Transverse colon (tissue), 4 donors: ENCODE measurements around the gene ZNF12. TPM values are rescaled to one million over a fixed set of nuclear protein-coding genes. Genes with fewer than 3 reads are reported as not detected.
A peak's percentile ranks its signal among the peaks of the same experiment; 100 is the strongest.

ENCODE experiments used
- DNase-seq: peaks from one replicate; pipeline ENCODE4 v3.0.0-alpha.2; 2019
- H3K27ac ChIP-seq, 4 donors: fragments of 200-600 bp; sonication (generic); 2 replicates each; pipeline ENCODE4 v1.5.1; 2016 to 2018; ENCODE audit warnings: inconsistent platforms in 4 of 4
- H3K27me3 ChIP-seq: fragments of 200-600 bp; sonication (generic); 2 replicates; pipeline ENCODE4 v1.5.1; 2017; ENCODE audit warnings: inconsistent platforms
- H3K36me3 ChIP-seq, 4 donors: fragments of 200-600 bp; sonication (generic); 2 replicates each; pipeline ENCODE4 v1.5.1; 2017 to 2019; ENCODE audit warnings: inconsistent platforms in 4 of 4
- H3K4me1 ChIP-seq, 4 donors: fragments of 200-600 bp; sonication (generic); 2 replicates each; pipeline ENCODE4 v1.5.1; 2017 to 2020; ENCODE audit warnings: inconsistent platforms in 4 of 4
- H3K4me3 ChIP-seq, 4 donors: fragments of 200-600 bp; sonication (generic); 1 replicate in 1 of 4; 2 replicates in 3 of 4; pipeline versions ENCODE4 v1.5.1 to v1.6.1; 2017 to 2019; ENCODE audit warnings: inconsistent platforms in 4 of 4
- H3K9me3 ChIP-seq, 2 donors: fragments of 200-600 bp; sonication (generic); 2 replicates each; pipeline ENCODE4 v1.5.1; 2017 to 2019; ENCODE audit warnings: inconsistent platforms in 2 of 2
- EP300 ChIP-seq: sonication (generic); formaldehyde crosslinking; IDR thresholded peaks from one replicate; pipeline ENCODE4 v1.6.1; 2017; ENCODE audit warnings: antibody characterized with exemption, low read depth
- POLR2A ChIP-seq: fragments of 450-650 bp; IDR thresholded peaks from one replicate; pipeline ENCODE4 v1.6.1; 2016; ENCODE audit warnings: antibody characterized with exemption, mild to moderate bottlenecking, moderate library complexity
- POLR2AphosphoS5 ChIP-seq, 3 donors: sonication (generic); formaldehyde crosslinking; IDR thresholded peaks; one replicate each; pipeline ENCODE4 v1.6.1; 2016; ENCODE audit warnings: antibody characterized with exemption in 3 of 3
- WGBS, 2 donors: methylation state at CpG; one replicate each; pipeline ENCODE4 v1.1.5; 2018; ENCODE audit warnings: low coverage in 1 of 2; 5-methylcytosine and 5-hydroxymethylcytosine counted together
- in situ Hi-C, 4 donors: fragments of 200-750 bp; cut with MboI; loops; one replicate each; pipeline versions ENCODE4 v1.15.0 to v1.15.1; 2017; ENCODE audit warnings: low sequenced_read_pairs in 3 of 4, low pct_ligation_motif_present in 1 of 4, low pct_unique_long_range_greater_than_20kb in 1 of 4
- intact Hi-C: fragments of 100-400 bp; cut with DNase I; formaldehyde crosslinking; loops from one replicate; pipeline ENCODE4 v1.15.1; 2023; ENCODE audit warnings: low total_unique reads
- total RNA-seq, 4 donors: library from RNA; depleted of rRNA; stranded (reverse); fragments of >200 nt; gene quantifications; one replicate each; pipeline ENCODE4 v1.1.0, GENCODE V29; 2016
- TF ChIP-seq, protein P1 (sequence below), 5 experiments: fragments of 200-600 bp in 3 of 5; fragments of 450-650 bp in 2 of 5; sonication (generic) in 3 of 5; IDR thresholded peaks; 1 replicate in 2 of 5; 2 replicates in 3 of 5; pipeline ENCODE4 v1.5.1; 2016 to 2017; ENCODE audit warnings: antibody characterized with exemption in 5 of 5, inconsistent platforms in 3 of 5, mild to moderate bottlenecking in 2 of 5, moderate library complexity in 1 of 5

ZNF12 gene
- total RNA-seq, 4 donors from 2014 or later: 17.5 to 171 (median 33.8) TPM

GRCh38 chr7:6700793-6701192 lies 6.0 kb downstream of the ZNF12 start:
- TF ChIP-seq POLR2A (no peak), EP300 (no peak), POLR2AphosphoS5 (IDR thresholded peaks at IDR 0.05) (no peak)
- TF ChIP-seq, protein P1, sequence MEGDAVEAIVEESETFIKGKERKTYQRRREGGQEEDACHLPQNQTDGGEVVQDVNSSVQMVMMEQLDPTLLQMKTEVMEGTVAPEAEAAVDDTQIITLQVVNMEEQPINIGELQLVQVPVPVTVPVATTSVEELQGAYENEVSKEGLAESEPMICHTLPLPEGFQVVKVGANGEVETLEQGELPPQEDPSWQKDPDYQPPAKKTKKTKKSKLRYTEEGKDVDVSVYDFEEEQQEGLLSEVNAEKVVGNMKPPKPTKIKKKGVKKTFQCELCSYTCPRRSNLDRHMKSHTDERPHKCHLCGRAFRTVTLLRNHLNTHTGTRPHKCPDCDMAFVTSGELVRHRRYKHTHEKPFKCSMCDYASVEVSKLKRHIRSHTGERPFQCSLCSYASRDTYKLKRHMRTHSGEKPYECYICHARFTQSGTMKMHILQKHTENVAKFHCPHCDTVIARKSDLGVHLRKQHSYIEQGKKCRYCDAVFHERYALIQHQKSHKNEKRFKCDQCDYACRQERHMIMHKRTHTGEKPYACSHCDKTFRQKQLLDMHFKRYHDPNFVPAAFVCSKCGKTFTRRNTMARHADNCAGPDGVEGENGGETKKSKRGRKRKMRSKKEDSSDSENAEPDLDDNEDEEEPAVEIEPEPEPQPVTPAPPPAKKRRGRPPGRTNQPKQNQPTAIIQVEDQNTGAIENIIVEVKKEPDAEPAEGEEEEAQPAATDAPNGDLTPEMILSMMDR (IDR thresholded peaks at IDR 0.05): no peak
- peaks cover 9 to 77% (median 39%) of the 10 kb centered on the region in 4 donors for H3K36me3 ChIP-seq
- in situ Hi-C loops (no loop called here), intact Hi-C loops (no loop called here)
- H3K9me3 ChIP-seq: peaks cover 45 to 50% of the 10 kb centered on the region in 2 donors
- WGBS, 2 donors: 92% methylated on average over 5 of the region's 5 CpGs; no CpG with 5 or more reads in 1 of the 2 donors
- H3K4me3 ChIP-seq: no peak overlapping the region
- DNase-seq: no peak
- no peak overlapping the region for H3K27ac ChIP-seq
- peaks cover 2 to 12% (median 8%) of the 10 kb centered on the region in 4 donors for H3K4me1 ChIP-seq
- no peaks in the 10 kb centered on the region for H3K27me3 ChIP-seq

DNA sequence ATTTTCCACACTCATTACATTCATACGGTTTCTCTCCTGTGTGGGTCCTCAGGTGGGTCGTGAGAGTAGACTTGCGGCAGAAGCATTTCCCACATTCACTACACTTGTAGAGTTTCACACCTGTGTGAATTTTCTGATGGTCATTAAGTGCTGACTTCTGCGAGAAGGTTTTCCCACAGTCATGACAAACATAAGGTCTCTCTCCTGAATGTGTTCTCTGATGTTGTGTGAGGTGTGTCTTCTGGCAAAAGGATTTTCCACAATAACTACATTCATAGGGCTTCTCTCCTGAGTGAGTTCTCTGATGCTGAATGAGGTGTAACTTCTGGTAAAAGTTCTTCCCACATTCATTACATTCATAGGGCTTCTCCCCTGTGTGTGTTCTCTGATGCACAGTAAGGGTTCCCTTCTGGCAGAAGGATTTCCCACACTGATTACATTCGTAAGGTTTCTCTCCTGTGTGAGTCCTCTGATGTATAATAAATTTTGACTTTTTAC lies 15.1 kb downstream of the ZNF12 start:
- in situ Hi-C loops: no loop called here
- Histone ChIP-seq H3K4me1 (no peaks in the 10 kb centered on the region), H3K27me3 (no peaks in the 10 kb centered on the region), H3K9me3 (peaks cover 100% of the 10 kb centered on the region in 2 donors), H3K4me3 (peak overlapping the region in 1 of 4 donors; percentile 7), H3K27ac (no peak overlapping the region), H3K36me3 (peaks cover 25 to 100% (median 67%) of the 10 kb centered on the region in 4 donors)
- no peak for DNase-seq
- TF ChIP-seq, protein P1 (IDR thresholded peaks at IDR 0.05): no peak
- no peak for TF ChIP-seq POLR2AphosphoS5 (IDR thresholded peaks at IDR 0.05)
- TF ChIP-seq POLR2A: no peak
- TF ChIP-seq EP300: no peak
- intact Hi-C loops: no loop called here
- 85 to 98% methylated on average over 4 to 5 of the region's 5 CpGs for WGBS, 2 donors

GRCh38 chr7:6691103-6691502 lies 15.6 kb downstream of the ZNF12 start:
- Histone ChIP-seq H3K36me3 (peaks cover 21 to 100% (median 64%) of the 10 kb centered on the region in 4 donors), H3K27me3 (no peaks in the 10 kb centered on the region), H3K27ac (no peak overlapping the region), H3K4me3 (peak overlapping the region in 1 of 4 donors; percentile 7), H3K4me1 (no peaks in the 10 kb centered on the region), H3K9me3 (peaks cover 100% of the 10 kb centered on the region in 2 donors)
- in situ Hi-C loops: no loop called here
- intact Hi-C loops: no loop called here
- no peak for DNase-seq
- WGBS, 2 donors: 99% methylated on average over 4 of the region's 4 CpGs; no CpG with 5 or more reads in 1 of the 2 donors
- TF ChIP-seq, protein P1 (IDR thresholded peaks at IDR 0.05): no peak
- TF ChIP-seq POLR2AphosphoS5 (IDR thresholded peaks at IDR 0.05): no peak
- TF ChIP-seq POLR2A: no peak
- no peak for TF ChIP-seq EP300

- Histone ChIP-seq H3K9me3 (peaks cover 86 to 97% of the 10 kb centered on the region in 2 donors), H3K4me3 (no peak overlapping the region), H3K36me3 (no peaks in the 10 kb centered on the region), H3K27ac (no peak overlapping the region), H3K27me3 (no peaks in the 10 kb centered on the region), H3K4me1 (no peaks in the 10 kb centered on the region)
- intact Hi-C loops: no loop called here
- 97% methylated on average over 1 of the region's 1 CpG; no CpG with 5 or more reads in 1 of the 2 donors for WGBS, 2 donors
- in situ Hi-C loops: no loop called here
- TF ChIP-seq, protein P1 (IDR thresholded peaks at IDR 0.05): no peak
- no peak for TF ChIP-seq EP300
- TF ChIP-seq POLR2A: no peak
- TF ChIP-seq POLR2AphosphoS5 (IDR thresholded peaks at IDR 0.05): no peak
- no peak for DNase-seq
These were observed 26.6 kb downstream of the ZNF12 start for GRCh38 chr7:6680146-6680545.
